Measurements from ENCODE around the gene REM1.

DNA sequence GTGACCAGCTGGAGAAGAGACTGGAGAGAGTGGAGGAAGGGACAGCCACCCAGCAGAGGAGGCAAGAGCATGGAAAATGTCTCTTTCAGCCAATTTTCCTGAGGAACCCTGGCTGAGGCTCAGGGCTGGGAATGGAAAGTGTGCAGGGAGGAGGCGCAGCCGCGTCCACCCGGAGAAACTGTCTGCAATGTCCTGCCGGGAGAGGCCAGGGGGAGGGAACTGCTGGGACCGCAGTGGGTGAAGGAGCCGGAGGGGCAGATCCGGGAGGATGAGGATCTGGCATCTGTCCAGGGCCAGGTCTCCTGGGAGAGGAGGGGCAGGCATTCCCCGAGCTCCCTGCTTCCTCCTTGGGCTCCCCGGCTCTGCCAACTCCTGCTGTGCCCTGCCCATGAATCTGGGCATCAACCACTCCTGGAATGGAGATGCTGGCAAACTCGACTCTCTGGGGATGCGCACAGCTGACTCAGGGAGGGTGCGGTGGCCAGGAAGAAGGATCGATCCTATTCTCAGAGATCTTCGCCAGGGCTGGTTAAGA lies 21.7 kb downstream of the REM1 start:
- TF ChIP-seq EZH2 (IDR thresholded peaks at IDR 0.05; ENCODE audit: insufficient read depth, poor library complexity, severe bottlenecking) (no peak), EZH2phosphoT487 (IDR thresholded peaks at IDR 0.05; ENCODE audit: insufficient read depth, low read depth) (no peak)

Measured in GM23248 (cell line).